ENCODE measurements around the gene PROM1. TPM values are rescaled to one million over a fixed set of nuclear protein-coding genes. Genes with fewer than 3 reads are reported as not detected.

The PROM1 gene
- total and polyA plus RNA-seq, 4 donors: 1.2 to 5.2 (median 3.7) TPM

GRCh38 chr4:16120720-16121119, 36.9 kb upstream of the PROM1 start:
- H3K27ac ChIP-seq (ENCODE audit: low read depth in 1 of 2, low read length in 2 of 2): no peak overlapping the region
- H3K4me1 ChIP-seq (ENCODE audit: control insufficient read depth in 4 of 4, insufficient read depth in 4 of 4, low read length in 3 of 4): no peaks in the 10 kb centered on the region
- no peak for DNase-seq (ENCODE audit: low spot score)
- 88% methylated on average over 4 of the region's 4 CpGs for WGBS
- no peaks in the 10 kb centered on the region for H3K27me3 ChIP-seq (ENCODE audit: control insufficient read depth in 4 of 4, insufficient read depth in 4 of 4, low read length in 3 of 4)
- no peaks in the 10 kb centered on the region for H3K9me3 ChIP-seq (ENCODE audit: control insufficient read depth in 4 of 4, low read length in 3 of 4)
- TF ChIP-seq REST (IDR thresholded peaks at IDR 0.05): no peak
- TF ChIP-seq HNF4G (IDR thresholded peaks at IDR 0.05): no peak
- TF ChIP-seq ATF3 (IDR thresholded peaks at IDR 0.05): no peak
- no peak for TF ChIP-seq CTCF (IDR thresholded peaks at IDR 0.05; ENCODE audit: low read depth, low read length, missing input control)
- no peak for TF ChIP-seq TAF1 (conservative IDR thresholded peaks at IDR 0.05)
- TF ChIP-seq MAX (IDR thresholded peaks at IDR 0.05): no peak
- TF ChIP-seq ZBTB33 (IDR thresholded peaks at IDR 0.05): no peak
- TF ChIP-seq YY1 (IDR thresholded peaks at IDR 0.05): no peak
- TF ChIP-seq RXRA (IDR thresholded peaks at IDR 0.05): no peak
- no peak for TF ChIP-seq NR2F2 (IDR thresholded peaks at IDR 0.05)
- TF ChIP-seq EGR1 (IDR thresholded peaks at IDR 0.05; ENCODE audit: low read depth in 2 of 2): no peak
- no peak for TF ChIP-seq RAD21 (IDR thresholded peaks at IDR 0.05)
- TF ChIP-seq GABPA (IDR thresholded peaks at IDR 0.05 in 1 of 2, conservative IDR thresholded peaks at IDR 0.05 in 1 of 2): no peak
- no peak for TF ChIP-seq HNF4A (conservative IDR thresholded peaks at IDR 0.05)
- no peak for TF ChIP-seq FOXA2 (IDR thresholded peaks at IDR 0.05)
- TF ChIP-seq JUND (IDR thresholded peaks at IDR 0.05): no peak
- TF ChIP-seq FOXA1 (IDR thresholded peaks at IDR 0.05): no peak
- no peak for TF ChIP-seq SP1 (IDR thresholded peaks at IDR 0.05)
- no peaks in the 10 kb centered on the region for H3K36me3 ChIP-seq (ENCODE audit: control insufficient read depth in 4 of 4, insufficient read depth in 3 of 4, low read depth in 1 of 4, low read length in 3 of 4)
- H3K9ac ChIP-seq (ENCODE audit: low read depth in 1 of 2, low read length in 2 of 2): no peak overlapping the region
- H3K4me3 ChIP-seq (ENCODE audit: low read depth in 1 of 3, low read length in 3 of 3): no peak overlapping the region
